Measurements from ENCODE around the gene QSOX1.

- TF ChIP-seq POLR2A (IDR thresholded peaks at IDR 0.05; ENCODE audit: low read depth, low read length) (no peak), SPI1 (IDR thresholded peaks at IDR 0.05; ENCODE audit: low read depth, low read length) (no peak), PAX5 (IDR thresholded peaks at IDR 0.05; ENCODE audit: insufficient read depth, low read length, severe bottlenecking) (no peak), TAF1 (IDR thresholded peaks at IDR 0.05; ENCODE audit: low read depth, low read length) (no peak)
Measured at GRCh38 chr1:180123463-180123936, 31.2 kb upstream of the QSOX1 start.
